Mesenchymal stem cell (in vitro differentiated cells and primary cell): Measurements from ENCODE around the gene EFCAB13.

Experiments used
- DNase-seq: peaks from one replicate; pipeline ENCODE4 v3.0.0-alpha.2; 2013
- H2AFZ ChIP-seq: one replicate; pipeline ENCODE4 v1.6.1; 2013; ENCODE audit warnings: low read depth, mild to moderate bottlenecking, control low read depth, inconsistent platforms, low read length, moderate library complexity
- H2AK5ac ChIP-seq: 2 replicates; pipeline ENCODE4 v1.6.1; 2013; ENCODE audit warnings: low read length, moderate library complexity, mild to moderate bottlenecking, inconsistent platforms; ENCODE audit not compliant: severe bottlenecking
- H2BK120ac ChIP-seq: one replicate; pipeline ENCODE4 v1.6.1; 2013; ENCODE audit warnings: low read depth, mild to moderate bottlenecking, inconsistent platforms, low read length, moderate library complexity
- H2BK12ac ChIP-seq, 2 experiments: one replicate each; pipeline ENCODE4 v1.6.1; 2013; ENCODE audit warnings: inconsistent platforms in 2 of 2, low read length in 2 of 2, mild to moderate bottlenecking in 2 of 2, moderate library complexity in 2 of 2, control low read depth in 1 of 2
- H2BK15ac ChIP-seq: one replicate; pipeline ENCODE4 v1.6.1; 2013; ENCODE audit warnings: mild to moderate bottlenecking, low read depth, inconsistent platforms; ENCODE audit not compliant: poor library complexity, severe bottlenecking
- H2BK5ac ChIP-seq: 2 replicates; pipeline ENCODE4 v1.6.1; 2013; ENCODE audit warnings: low read depth, mild to moderate bottlenecking, low read length, control low read depth, inconsistent platforms; ENCODE audit not compliant: poor library complexity, severe bottlenecking
- H3K14ac ChIP-seq, 2 experiments: one replicate each; pipeline ENCODE4 v1.6.1; 2013; ENCODE audit warnings: inconsistent platforms in 2 of 2, low read length in 2 of 2, control low read depth in 1 of 2, mild to moderate bottlenecking in 1 of 2, moderate library complexity in 1 of 2
- H3K18ac ChIP-seq, 2 experiments: one replicate each; pipeline ENCODE4 v1.6.1; 2013; ENCODE audit warnings: inconsistent platforms in 2 of 2, low read length in 2 of 2, control low read depth in 1 of 2, low read depth in 1 of 2, mild to moderate bottlenecking in 1 of 2
- H3K23ac ChIP-seq, 2 experiments: one replicate each; pipeline ENCODE4 v1.6.1; 2013; ENCODE audit warnings: inconsistent platforms in 2 of 2, low read length in 2 of 2, mild to moderate bottlenecking in 2 of 2, moderate library complexity in 2 of 2, control low read depth in 1 of 2
- H3K27ac ChIP-seq: 2 replicates; pipeline ENCODE4 v1.5.1; 2013; ENCODE audit warnings: mild to moderate bottlenecking, moderate library complexity, low read length, control low read depth, inconsistent platforms; ENCODE audit not compliant: poor library complexity, severe bottlenecking
- H3K27me3 ChIP-seq, 2 experiments: 2 replicates each; pipeline versions ENCODE4 v1.6.1 to v1.7.0; 2013; ENCODE audit warnings: low read length in 2 of 2, mild to moderate bottlenecking in 2 of 2, moderate library complexity in 2 of 2, control low read depth in 1 of 2, inconsistent platforms in 1 of 2; ENCODE audit not compliant: control insufficient read depth in 1 of 2, insufficient read depth in 1 of 2
- H3K36me3 ChIP-seq, 2 experiments: 2 replicates each; pipeline versions ENCODE4 v1.6.1 to v1.7.0; 2013; ENCODE audit warnings: low read length in 2 of 2, control low read depth in 1 of 2, inconsistent platforms in 1 of 2, low read depth in 1 of 2, mild to moderate bottlenecking in 1 of 2; ENCODE audit not compliant: insufficient read depth in 2 of 2, control insufficient read depth in 1 of 2
- H3K4ac ChIP-seq, 2 experiments: one replicate each; pipeline ENCODE4 v1.6.1; 2013; ENCODE audit warnings: inconsistent platforms in 2 of 2, low read length in 2 of 2, mild to moderate bottlenecking in 2 of 2, moderate library complexity in 2 of 2, control low read depth in 1 of 2, low read depth in 1 of 2
- H3K4me1 ChIP-seq: 2 replicates; pipeline ENCODE4 v1.6.1; 2013; ENCODE audit warnings: low read depth, low read length, control low read depth; ENCODE audit not compliant: control insufficient read depth, insufficient read depth
- H3K4me2 ChIP-seq: 2 replicates; pipeline ENCODE4 v1.6.1; 2013; ENCODE audit warnings: low read length, mild to moderate bottlenecking, inconsistent platforms; ENCODE audit not compliant: poor library complexity, severe bottlenecking
- H3K4me3 ChIP-seq, 2 experiments: 2 replicates each; pipeline versions ENCODE4 v1.5.1 to v1.7.0; 2013; ENCODE audit warnings: low read length in 2 of 2, mild to moderate bottlenecking in 2 of 2, control low read depth in 1 of 2, low read depth in 1 of 2; ENCODE audit not compliant: insufficient read depth in 1 of 2
- H3K79me1 ChIP-seq: replicated peaks from 2 replicates; pipeline ENCODE4 v1.6.1; 2013; ENCODE audit warnings: mild to moderate bottlenecking, control low read depth, low read length, inconsistent platforms; ENCODE audit not compliant: poor library complexity, severe bottlenecking
- H3K9ac ChIP-seq: 2 replicates; pipeline ENCODE4 v1.7.0; 2013; ENCODE audit warnings: mild to moderate bottlenecking, low read length, moderate library complexity
- H3K9me3 ChIP-seq: 2 replicates; pipeline ENCODE4 v1.7.0; 2013; ENCODE audit warnings: mild to moderate bottlenecking, low read length; ENCODE audit not compliant: control insufficient read depth
- H4K8ac ChIP-seq: one replicate; pipeline ENCODE4 v1.6.1; 2013; ENCODE audit warnings: inconsistent platforms, mild to moderate bottlenecking, low read length, moderate library complexity
- H4K91ac ChIP-seq: one replicate; pipeline ENCODE4 v1.6.1; 2013; ENCODE audit warnings: mild to moderate bottlenecking, low read length, inconsistent platforms
- WGBS: methylation state at CpG from one replicate; pipeline ENCODE4 v1.1.7; 2013; ENCODE audit warnings: mixed read lengths; 5-methylcytosine and 5-hydroxymethylcytosine counted together

EFCAB13 gene

GRCh38 chr17:47279062-47279801, 44.5 kb upstream of the EFCAB13 start:
- H2BK5ac ChIP-seq: peak overlapping the region; percentile 99
- H4K91ac ChIP-seq: peak overlapping the region; percentile 87
- H3K9me3 ChIP-seq: no peaks in the 10 kb centered on the region
- 11% methylated on average over 10 of the region's 10 CpGs for WGBS
- peaks cover 13% of the 10 kb centered on the region for H3K79me1 ChIP-seq
- peak; percentile 99 for DNase-seq
- H3K23ac ChIP-seq: peak overlapping the region in 1 of 2 experiments; percentile 42
- peak overlapping the region; percentile 73 for H2BK120ac ChIP-seq
- H3K14ac ChIP-seq: peak overlapping the region in 1 of 2 experiments; percentile 49
- peaks cover 42% of the 10 kb centered on the region for H3K4me1 ChIP-seq
- H3K18ac ChIP-seq: peak overlapping the region; percentile 67 to 79
- peak overlapping the region; percentile 95 for H2AK5ac ChIP-seq
- H3K27me3 ChIP-seq: no peaks in the 10 kb centered on the region
- H3K9ac ChIP-seq: peak overlapping the region; percentile 78
- H3K36me3 ChIP-seq: peaks cover 15 to 49% of the 10 kb centered on the region in 2 experiments
- peak overlapping the region; percentile 51 for H4K8ac ChIP-seq
- no peak overlapping the region for H3K4me2 ChIP-seq
- H3K27ac ChIP-seq: peak overlapping the region; percentile 100
- H3K4ac ChIP-seq: peak overlapping the region; percentile 54
- H3K4me3 ChIP-seq: peak overlapping the region in 1 of 2 experiments; percentile 45
- H2BK15ac ChIP-seq: peak overlapping the region; percentile 70
- no peak overlapping the region for H2AFZ ChIP-seq
- peak overlapping the region; percentile 6 to 87 for H2BK12ac ChIP-seq

- Histone ChIP-seq H3K79me1 (peaks cover 11% of the 10 kb centered on the region), H3K23ac (no peak overlapping the region), H4K91ac (peak overlapping the region; percentile 87), H2BK12ac (peak overlapping the region; percentile 6 to 96), H3K9me3 (no peaks in the 10 kb centered on the region), H3K27ac (peak overlapping the region; percentile 100), H2AK5ac (peak overlapping the region; percentile 100), H2BK5ac (peak overlapping the region; percentile 99), H2BK120ac (peak overlapping the region; percentile 73), H2BK15ac (no peak overlapping the region), H3K4ac (peak overlapping the region; percentile 54), H3K18ac (peak overlapping the region; percentile 40 to 79), H3K14ac (peak overlapping the region; percentile 49 to 53), H3K36me3 (peaks cover 13 to 52% of the 10 kb centered on the region in 2 experiments), H2AFZ (no peak overlapping the region), H3K4me2 (no peak overlapping the region), H4K8ac (peak overlapping the region; percentile 73), H3K4me1 (peaks cover 36% of the 10 kb centered on the region), H3K27me3 (no peaks in the 10 kb centered on the region), H3K4me3 (peak overlapping the region in 1 of 2 experiments; percentile 34), H3K9ac (peak overlapping the region; percentile 78)
- 52% methylated on average over 12 of the region's 14 CpGs for WGBS
- peak; percentile 66 for DNase-seq
These were observed 43.5 kb upstream of the EFCAB13 start for GRCh38 chr17:47280072-47280811.

GRCh38 chr17:47281216-47281615, 42.5 kb upstream of the EFCAB13 start:
- peak overlapping the region in 1 of 2 experiments; percentile 46 for H3K18ac ChIP-seq
- no peak overlapping the region for H4K91ac ChIP-seq
- no peak overlapping the region for H3K23ac ChIP-seq
- H4K8ac ChIP-seq: no peak overlapping the region
- no peaks in the 10 kb centered on the region for H3K9me3 ChIP-seq
- H3K27me3 ChIP-seq: no peaks in the 10 kb centered on the region
- H3K79me1 ChIP-seq: peaks cover 11% of the 10 kb centered on the region
- peaks cover 28% of the 10 kb centered on the region for H3K4me1 ChIP-seq
- H2BK5ac ChIP-seq: peak overlapping the region; percentile 48
- no peak overlapping the region for H3K4ac ChIP-seq
- 93% methylated on average over 6 of the region's 6 CpGs for WGBS
- no peak overlapping the region for H3K9ac ChIP-seq
- no peak for DNase-seq
- no peak overlapping the region for H2BK120ac ChIP-seq
- no peak overlapping the region for H2AFZ ChIP-seq
- no peak overlapping the region for H2BK15ac ChIP-seq
- H3K27ac ChIP-seq: peak overlapping the region; percentile 77
- H3K4me2 ChIP-seq: no peak overlapping the region
- peaks cover 16 to 62% of the 10 kb centered on the region in 2 experiments for H3K36me3 ChIP-seq
- H3K14ac ChIP-seq: no peak overlapping the region
- H2AK5ac ChIP-seq: peak overlapping the region; percentile 100
- H2BK12ac ChIP-seq: peak overlapping the region in 1 of 2 experiments; percentile 37
- no peak overlapping the region for H3K4me3 ChIP-seq

GRCh38 chr17:47285003-47285402, 38.8 kb upstream of the EFCAB13 start:
- Histone ChIP-seq H3K18ac (no peak overlapping the region), H2BK15ac (no peak overlapping the region), H4K8ac (no peak overlapping the region), H3K4me2 (no peak overlapping the region), H3K4me1 (peaks cover 12% of the 10 kb centered on the region), H2BK120ac (no peak overlapping the region), H2BK5ac (no peak overlapping the region), H2BK12ac (no peak overlapping the region), H3K4me3 (no peak overlapping the region), H3K9ac (no peak overlapping the region), H3K4ac (no peak overlapping the region), H3K36me3 (peaks cover 43 to 93% of the 10 kb centered on the region in 2 experiments), H3K23ac (no peak overlapping the region), H3K9me3 (no peaks in the 10 kb centered on the region), H2AFZ (no peak overlapping the region), H3K79me1 (peaks cover 20% of the 10 kb centered on the region), H2AK5ac (no peak overlapping the region), H4K91ac (no peak overlapping the region), H3K27me3 (no peaks in the 10 kb centered on the region), H3K14ac (no peak overlapping the region), H3K27ac (no peak overlapping the region)
- no peak for DNase-seq
- WGBS: 97% methylated on average over 6 of the region's 6 CpGs
